ENCODE measurements around the gene DDX50.
"Not testable (repeated sequence)": the region's sequence is repeated elsewhere in the genome, so short reads cannot be mapped to it uniquely, and the experiment has no call there.

DDX50 gene

DNA sequence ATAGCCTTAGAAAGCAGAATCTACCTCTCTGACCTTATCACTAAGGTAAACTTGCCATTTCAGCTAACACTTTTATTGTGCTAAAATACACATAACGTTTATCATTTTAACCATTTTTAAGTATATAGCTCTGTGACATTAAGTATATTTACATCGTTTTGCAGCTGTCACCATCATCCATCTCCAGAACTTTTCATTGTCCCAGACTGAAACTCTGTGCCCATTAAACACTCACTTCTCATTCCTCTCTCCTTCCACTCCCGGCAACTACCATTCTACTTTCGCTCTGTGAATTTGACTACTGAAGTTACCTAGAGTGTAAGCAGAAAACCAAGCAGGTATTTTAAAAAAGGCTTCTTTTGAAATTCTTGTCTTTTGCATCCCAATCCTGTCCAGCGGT lies 1.3 kb downstream of the DDX50 start:
- DNase-seq (ENCODE audit: low read depth in 2 of 2): no peak

DNA sequence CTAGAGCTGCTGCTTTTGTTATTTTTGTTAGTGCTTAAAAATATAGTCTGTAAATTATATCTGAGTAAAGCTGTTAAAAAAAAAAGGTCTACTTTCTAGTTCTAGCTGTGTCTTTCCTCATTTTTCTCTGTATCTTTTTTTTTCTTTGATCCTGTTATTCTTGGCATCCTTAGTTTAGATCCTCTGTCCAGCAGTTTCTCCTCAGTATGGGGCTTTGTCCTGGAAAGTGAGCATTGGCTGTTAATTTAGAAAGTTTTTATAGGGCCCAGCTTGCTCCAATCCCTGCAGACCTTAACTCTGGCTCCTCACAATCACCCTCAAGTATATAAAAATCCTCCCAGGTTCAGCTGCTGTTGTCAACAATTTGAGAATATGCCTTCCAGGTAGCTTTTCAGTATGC lies 23.5 kb downstream of the DDX50 start:
- DNase-seq (ENCODE audit: low read depth in 2 of 2): no peak

DNA sequence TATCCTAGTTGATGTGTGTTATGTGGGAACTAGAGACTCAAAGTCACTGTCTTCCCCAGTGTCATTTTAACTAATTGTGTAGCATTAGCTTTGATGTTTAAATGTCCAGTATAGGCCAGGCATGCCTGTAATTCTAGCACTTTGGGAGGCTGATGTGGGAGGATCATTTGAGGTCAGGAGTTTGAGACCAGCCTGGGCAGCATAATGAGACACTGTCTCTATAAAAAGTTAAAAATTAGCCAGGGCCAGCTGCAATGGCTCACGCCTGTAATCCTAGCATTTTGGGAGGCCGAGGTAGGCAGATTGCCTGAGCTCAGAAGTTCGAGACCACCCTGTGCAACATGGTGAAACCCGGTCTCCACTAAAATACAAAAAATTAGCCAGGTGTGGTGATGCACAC lies 24.4 kb downstream of the DDX50 start:
- no peak for DNase-seq (ENCODE audit: low read depth in 2 of 2)

DNA sequence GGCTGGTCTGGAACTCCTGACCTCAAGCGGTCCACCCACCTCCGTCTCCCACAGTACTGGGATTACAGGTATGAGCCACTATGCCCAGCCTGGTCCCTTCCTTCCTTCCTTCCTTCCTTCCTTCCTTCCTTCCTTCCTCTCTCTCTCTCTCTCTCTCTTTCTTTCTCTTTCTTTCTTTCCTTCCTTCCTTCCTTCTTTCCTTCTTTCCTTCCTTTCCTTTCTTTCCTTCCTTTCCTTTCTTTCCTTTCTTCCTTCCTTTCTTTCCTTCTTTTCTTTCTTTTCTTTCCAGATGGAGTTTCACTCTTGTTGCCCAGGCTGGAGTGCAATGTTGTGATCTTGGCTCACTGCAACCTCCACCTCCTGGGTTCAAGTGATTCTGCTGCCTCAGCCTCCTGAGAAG lies 28.0 kb downstream of the DDX50 start:
- DNase-seq (ENCODE audit: low read depth in 2 of 2): not testable (repeated sequence)

DNA sequence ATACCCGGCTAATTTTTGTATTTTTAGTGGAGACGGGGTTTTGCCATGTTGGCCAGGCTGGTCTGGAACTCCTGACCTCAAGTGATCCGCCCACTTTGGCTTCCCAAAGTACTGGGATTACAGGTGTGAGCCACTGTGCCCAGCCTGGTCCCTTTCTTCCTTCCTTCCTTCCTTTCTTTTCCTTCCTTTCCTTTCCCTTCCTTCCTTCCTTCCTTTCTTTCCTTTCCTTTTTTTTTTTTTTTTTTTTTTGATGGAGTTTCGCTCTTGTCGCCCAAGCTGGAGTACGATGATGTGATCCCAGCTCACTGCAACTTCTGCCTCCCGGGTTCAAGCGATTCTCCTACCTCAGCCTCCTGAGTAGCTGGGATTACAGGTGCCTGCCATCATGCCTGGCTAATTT lies 28.8 kb downstream of the DDX50 start:
- not testable (repeated sequence) for DNase-seq (ENCODE audit: low read depth in 2 of 2)

DNA sequence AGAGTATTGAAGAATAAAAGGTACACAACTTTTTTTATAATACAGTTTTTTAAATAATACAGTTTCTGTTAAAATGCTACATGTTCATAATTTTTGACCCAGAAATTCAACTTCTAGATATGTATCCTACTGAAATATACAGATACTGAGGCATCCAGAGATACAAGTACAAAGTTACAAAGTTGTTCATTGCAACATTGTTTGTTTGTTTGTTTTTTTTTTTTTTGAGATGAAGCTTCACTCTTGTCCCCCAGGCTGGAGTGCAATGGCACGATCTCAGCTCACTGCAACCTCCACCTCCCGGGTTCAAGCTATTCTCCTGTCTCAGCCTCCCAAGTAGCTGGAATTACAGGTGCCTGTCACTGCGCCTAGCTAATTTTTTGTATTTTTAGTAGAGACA lies 31.7 kb downstream of the DDX50 start:
- DNase-seq (ENCODE audit: low read depth in 2 of 2): not testable (repeated sequence)

DNA sequence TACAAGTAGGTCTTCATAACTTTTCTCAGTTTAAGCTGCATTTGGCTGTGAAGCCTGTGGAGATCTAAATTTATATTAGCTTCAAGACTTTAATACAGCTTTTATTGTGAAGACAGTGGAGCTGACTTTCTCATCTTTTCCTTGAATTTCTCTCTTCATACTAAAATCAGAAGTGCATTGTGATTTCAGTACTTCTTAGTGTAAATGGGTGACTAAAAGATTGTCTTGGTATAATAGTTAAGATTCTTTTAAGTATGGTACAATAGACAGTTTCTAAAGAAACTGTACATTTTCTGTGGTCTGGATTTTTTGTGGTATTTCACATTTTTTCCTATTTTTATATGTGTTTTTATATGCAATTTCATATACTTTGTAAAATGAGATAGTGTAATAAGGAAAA lies 33.9 kb downstream of the DDX50 start:
- DNase-seq (ENCODE audit: low read depth in 2 of 2): no peak

DNA sequence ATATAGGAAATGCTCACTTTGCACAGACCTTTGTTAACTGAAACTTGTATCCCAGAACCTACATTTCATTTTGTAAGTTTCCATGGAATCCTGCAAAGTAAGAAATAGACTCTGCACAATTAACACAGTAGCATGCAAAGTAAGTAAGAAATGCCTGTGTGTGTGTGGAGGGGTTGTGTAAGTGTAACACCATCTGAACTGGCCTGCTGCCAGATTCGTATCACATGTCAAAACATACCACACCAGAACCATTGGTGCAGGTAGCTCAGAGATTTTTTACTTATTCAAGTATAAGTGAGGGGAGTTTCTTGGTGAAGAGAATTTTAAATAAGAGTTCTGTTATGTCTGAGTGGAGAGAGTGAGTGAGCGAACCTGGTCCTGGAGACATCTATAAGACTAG lies 37.0 kb downstream of the DDX50 start:
- no peak for DNase-seq (ENCODE audit: low read depth in 2 of 2)

DNA sequence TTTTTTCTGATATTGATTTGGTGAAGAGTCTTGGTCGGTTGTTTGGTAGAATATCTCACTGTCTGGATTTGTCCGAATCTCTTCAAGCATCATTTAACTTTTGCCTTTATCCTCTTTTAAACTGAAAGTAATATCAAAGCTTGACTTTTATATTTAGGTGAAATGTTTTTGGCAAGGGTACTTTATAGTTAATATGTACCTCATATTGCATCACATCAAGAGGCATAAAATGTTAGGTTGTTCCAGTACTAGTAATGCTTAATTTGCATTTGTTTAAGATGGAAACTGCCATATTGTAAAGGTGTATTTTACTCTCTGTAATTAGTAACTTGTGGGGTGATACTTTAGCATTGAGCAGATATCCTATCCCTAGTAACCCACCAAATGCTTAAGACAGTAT lies 37.8 kb downstream of the DDX50 start:
- DNase-seq (ENCODE audit: low read depth in 2 of 2): no peak

DNA sequence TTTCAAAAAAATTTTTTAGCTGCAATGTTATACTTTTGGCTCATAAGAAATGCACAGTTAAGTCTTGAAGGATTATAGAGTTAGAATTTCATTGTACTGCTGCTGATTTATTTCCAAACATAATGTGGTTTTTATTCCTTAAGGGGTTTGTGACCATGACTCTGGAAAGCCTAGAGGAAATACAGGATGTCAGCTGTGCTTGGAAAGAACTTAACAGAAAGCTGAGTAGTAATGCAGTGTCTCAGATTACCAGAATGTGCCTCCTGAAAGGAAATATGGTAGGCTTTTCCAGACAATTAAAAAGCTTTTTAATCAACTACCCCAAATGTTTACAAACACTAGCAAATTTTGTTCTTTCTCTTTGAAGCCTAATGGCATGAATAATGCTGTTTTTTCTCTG lies 39.8 kb downstream of the DDX50 start:
- DNase-seq (ENCODE audit: low read depth in 2 of 2): not testable (repeated sequence)

DNA sequence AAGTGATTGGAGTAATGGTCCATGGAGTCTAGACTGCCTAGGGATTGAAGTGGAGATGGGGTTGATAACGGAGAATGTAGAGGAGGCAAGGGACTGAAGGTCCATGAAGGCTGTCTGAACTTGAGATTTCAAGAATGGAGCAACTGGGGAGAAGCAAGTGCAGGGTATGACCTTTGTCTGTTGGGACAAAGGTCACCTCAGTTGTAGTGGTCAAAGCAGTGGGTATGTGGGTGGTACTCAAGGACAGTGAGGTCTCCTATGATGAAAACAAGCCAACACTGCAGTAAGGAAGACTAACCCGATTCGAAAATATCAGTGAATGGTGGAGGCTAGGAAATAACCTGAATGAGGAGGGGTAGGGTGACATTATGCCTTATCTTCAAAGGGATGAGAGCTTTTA lies 49.5 kb downstream of the DDX50 start:
- no peak for DNase-seq (ENCODE audit: low read depth in 2 of 2)

DNA sequence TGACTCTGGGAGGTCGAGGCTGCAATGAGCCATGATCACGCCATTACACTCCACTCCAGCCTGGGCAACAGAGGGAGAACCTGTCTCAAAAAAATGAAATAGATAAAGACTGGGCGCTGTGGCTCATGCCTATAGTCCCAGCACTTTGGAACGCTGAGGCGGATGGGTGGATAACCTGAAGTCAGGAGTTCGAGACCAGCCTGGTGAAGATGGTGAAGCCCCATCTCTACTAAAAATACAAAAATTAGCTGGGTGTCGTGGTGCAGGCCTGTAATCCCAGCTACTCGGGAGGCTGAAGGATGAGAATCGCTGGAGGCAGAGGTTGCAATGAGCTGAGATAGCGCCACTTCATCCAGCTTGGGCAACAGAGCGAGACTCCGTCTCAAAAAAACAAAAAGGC lies 53.8 kb downstream of the DDX50 start:
- no peak for DNase-seq (ENCODE audit: low read depth in 2 of 2)

DNA sequence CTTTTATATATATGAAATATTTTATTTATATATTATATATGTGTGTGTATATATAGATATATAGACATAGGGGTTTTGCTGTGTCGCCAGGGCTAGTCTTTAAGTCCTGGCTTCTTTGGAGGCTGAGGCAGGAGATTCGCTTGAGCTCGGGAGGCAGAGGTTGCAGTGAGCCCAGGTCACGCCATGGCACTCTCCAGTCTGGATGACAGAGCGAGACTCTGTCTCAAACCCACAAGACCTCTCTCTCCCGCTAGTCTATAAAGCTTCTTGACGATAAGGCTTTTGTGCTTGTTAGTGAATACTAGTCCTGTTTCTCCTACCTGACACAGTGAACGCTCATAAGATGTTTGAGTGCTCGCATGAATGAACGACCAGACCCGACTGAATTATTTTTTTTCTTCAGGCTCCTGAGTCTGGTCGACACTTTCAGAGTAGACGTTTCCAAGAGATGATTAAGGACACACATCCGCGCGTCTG lies 54.3 kb downstream of the DDX50 start:
- DNase-seq (ENCODE audit: low read depth in 2 of 2): no peak

DNA sequence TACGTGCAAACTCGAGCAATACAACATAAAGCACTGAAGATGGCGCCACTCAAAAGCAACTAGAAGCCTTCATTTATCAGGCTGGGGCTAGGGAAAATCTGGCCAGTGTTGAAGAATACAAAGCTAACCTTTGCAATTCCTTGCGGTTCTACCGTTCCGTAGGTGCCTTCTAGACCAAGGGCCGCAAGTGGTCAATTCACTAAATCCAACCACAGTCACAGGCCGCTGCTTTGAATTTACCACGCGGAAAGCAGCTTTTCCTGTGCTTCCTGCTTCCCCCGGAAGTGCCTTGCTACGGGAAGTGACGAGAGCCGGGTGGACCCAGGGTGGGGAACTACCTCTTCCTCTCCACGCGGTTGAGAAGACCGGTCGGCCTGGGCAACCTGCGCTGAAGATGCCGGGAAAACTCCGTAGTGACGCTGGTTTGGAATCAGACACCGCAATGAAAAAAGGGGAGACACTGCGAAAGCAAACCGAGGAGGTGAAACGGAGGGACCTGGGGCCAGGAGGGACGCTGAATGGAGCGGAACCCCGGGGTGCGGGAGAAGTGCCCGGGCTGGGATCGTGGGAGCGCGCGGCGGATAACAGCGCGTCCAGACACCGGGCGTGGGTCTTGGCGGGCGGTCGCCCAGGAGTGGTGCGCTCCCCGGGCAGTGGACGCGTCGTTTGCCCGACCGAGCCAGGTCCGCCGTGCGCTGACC lies 54.9 kb downstream of the DDX50 start, which contains the start of gene DDX21:
Gene DDX21 (plus strand): TSS at position 339 of the 701 bp plus-strand sequence. CDS start 56 bp downstream, at position 395.
- peak; percentile 77 to 80 for DNase-seq (ENCODE audit: low read depth in 2 of 2)

DNA sequence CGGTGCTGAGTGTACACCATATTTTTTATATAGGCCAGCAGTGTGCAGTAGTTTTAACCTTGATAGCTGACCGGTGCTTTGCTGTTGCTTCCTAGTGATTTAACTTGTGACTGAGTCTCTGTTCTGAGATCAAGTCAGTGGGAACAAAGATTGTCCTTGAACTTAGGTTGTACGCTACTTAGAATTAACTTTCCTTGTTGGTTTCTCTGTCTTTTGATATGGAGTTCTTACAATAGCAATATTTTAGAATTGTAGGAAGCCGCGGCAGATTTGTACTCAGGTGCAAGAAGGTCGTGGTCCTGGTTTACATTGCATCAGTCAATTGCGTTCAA lies 56.1 kb downstream of the DDX50 start:
- no peak for DNase-seq (ENCODE audit: low read depth in 2 of 2)

DNA sequence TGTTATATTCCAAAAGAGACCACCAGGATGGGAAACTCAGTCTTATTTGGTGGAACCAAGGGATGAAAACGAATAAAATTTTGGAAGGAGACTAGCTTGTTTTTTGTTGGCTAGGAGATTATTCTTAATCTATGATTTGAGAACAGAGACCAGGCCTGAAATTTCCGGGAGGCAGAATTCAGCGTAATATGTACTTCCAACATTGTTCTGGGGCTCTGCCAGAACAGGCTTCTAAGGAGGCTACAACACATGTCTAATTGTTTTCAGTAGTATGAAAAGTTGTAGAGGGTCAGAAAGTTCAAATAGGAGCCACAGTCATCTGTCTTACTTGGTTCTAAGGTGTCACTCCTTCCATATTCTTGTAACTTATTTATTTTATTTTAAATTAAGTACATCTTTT lies 56.5 kb downstream of the DDX50 start:
- no peak for DNase-seq (ENCODE audit: low read depth in 2 of 2)

DNA sequence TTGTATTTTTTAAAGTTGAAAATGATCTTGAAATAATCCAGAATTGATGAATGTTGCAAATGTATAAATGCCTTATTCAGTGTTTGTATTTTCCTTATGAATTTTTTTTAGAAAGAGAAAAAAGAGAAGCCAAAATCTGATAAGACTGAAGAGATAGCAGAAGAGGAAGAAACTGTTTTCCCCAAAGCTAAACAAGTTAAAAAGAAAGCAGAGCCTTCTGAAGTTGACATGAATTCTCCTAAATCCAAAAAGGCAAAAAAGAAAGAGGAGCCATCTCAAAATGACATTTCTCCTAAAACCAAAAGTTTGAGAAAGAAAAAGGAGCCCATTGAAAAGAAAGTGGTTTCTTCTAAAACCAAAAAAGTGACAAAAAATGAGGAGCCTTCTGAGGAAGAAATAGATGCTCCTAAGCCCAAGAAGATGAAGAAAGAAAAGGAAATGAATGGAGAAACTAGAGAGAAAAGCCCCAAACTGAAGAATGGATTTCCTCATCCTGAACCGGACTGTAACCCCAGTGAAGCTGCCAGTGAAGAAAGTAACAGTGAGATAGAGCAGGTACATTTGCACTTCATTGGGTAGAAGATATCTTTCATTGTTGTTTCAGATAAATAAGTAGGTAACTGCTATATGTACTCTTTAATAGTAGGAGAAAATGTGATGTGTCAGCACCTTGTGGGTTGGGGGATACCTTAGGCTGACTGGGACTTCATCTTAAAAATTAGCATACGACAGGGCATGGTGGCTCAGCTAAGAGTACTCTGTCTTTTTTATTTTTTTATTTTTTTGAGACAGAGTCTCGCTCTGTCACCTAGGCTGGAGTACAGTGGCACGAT lies 58.8 kb downstream of the DDX50 start:
- no peak for DNase-seq (ENCODE audit: low read depth in 2 of 2)

DNA sequence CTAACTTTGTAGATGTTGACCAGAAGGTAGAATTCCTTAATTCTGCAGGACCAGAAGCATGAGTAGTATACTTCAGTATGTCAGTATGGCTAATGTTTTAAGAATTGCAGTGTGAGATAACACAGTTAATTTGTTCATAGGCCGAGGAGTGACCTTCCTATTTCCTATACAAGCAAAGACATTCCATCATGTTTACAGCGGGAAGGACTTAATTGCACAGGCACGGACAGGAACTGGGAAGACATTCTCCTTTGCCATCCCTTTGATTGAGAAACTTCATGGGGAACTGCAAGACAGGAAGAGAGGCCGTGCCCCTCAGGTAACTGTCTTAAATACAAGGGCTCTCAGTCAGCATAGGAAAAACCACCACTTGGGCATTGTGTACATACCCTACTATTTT lies 62.0 kb downstream of the DDX50 start:
- DNase-seq (ENCODE audit: low read depth in 2 of 2): no peak

DNA sequence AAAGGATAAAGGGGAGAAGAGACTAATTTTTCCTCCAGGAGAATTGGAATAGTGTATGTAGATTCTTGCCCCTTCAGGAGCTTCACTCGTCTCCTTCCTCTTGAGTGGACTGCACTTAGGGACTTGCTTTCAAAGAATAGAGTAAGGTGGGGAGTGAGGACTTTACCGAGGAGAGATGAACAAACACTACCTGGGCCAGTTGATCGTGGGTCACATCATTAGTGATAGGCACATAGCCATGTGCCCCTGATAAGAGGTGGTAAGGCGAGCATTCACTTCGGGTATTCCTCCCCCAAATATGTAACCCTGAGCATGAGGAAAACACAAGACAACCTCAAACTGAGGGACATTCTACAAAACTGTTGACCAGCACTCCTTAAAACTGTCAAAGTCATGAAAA lies 72.9 kb downstream of the DDX50 start:
- no peak for DNase-seq (ENCODE audit: low read depth in 2 of 2)

DNA sequence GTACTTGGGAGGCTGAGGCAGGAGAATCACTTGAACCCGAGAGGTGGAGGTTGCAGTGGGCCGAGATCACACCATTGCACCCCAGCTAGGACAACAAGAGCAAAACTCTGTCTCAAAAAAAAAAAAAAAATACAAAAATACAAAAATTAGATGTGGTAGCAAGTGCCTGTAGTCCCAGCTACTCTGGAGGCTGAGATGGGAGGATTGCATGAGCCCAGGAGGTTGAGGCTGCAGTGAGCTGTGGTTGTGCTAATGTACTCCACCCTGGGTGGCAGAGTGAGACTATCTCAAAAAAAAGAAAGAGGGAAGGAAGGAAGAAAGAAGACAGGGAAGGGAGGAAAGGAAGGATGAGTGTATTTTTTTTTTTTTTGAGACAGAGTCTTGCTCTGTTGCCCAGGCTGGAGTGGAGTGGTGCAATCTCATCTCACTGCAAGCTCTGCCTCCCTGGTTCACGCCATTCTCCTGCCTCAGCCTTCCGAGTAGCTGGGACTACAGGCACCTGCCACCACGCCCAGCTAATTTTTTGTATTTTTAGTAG lies 74.9 kb downstream of the DDX50 start:
- not testable (repeated sequence) for DNase-seq (ENCODE audit: low read depth in 2 of 2)

DNA sequence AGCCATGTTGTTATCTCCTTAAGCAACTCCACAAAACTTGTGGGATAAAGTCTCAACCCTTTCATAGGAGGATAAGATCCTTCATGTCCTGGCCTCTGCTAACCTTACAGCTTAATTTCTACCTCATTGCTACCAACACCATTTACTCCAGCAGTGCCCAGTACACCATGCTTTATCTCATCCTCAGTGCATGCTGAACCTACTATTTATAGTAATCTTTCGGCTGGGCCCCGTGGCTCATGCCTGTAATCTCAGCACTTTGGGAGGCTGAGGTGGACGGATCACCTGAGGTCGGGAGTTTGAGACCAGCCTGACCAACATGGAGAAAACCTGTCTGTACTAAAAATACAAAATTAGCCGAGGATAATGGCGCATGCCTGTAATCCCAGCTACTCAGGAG lies 78.6 kb downstream of the DDX50 start:
- not testable (repeated sequence) for DNase-seq (ENCODE audit: low read depth in 2 of 2)

DNA sequence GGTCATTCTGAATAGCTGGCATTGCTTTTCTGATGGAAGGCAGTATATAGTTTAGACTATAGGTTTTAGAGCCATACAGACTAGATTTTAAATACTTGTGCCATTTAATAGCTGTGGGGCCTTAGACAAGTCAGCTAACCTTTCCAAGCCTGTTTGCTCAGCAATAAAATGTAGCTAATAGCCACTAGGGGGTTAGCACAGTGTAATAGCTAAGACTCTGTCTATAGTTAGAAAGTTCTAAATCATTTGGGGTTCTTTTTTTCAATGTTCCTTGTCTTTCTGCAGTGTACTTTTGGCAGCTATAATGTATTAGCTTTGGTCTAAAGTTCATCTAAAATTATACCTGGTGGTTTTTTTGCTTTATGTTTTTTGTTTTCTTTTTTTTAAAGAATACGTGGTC lies 80.0 kb downstream of the DDX50 start:
- DNase-seq (ENCODE audit: low read depth in 2 of 2): no peak

DNA sequence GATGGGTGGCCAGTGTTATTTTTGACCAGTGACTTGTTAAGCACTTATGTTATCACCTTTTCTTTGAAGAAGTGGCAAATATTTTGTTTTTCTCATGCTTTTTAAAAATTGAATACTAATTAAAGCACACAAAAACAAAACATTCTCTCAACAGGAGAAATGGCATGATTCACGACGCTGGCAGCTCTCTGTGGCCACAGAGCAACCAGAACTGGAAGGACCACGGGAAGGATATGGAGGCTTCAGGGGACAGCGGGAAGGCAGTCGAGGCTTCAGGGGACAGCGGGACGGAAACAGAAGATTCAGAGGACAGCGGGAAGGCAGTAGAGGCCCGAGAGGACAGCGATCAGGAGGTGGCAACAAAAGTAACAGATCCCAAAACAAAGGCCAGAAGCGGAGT lies 81.3 kb downstream of the DDX50 start:
- DNase-seq (ENCODE audit: low read depth in 2 of 2): no peak

Measured in stimulated activated CD4-positive, alpha-beta T cell treated with anti-CD3 and anti-CD28 coated beads, Interleukin-1b, Interleukin-23, amount 100 ng/mL, for 4 hours (primary cell).